NB4 (cell line): Measurements from ENCODE around the gene TAF10.

Experiments
- POLR2A ChIP-seq: IDR thresholded peaks from 2 replicates; pipeline ENCODE4 v1.6.1; 2011; ENCODE audit warnings: mild to moderate bottlenecking; ENCODE audit not compliant: insufficient read length; ENCODE audit errors: extremely low read depth
- TF ChIP-seq, protein P1 (sequence below): IDR thresholded peaks from one replicate; pipeline ENCODE4 v1.5.1; 2012; ENCODE audit warnings: low read depth, low read length

DNA sequence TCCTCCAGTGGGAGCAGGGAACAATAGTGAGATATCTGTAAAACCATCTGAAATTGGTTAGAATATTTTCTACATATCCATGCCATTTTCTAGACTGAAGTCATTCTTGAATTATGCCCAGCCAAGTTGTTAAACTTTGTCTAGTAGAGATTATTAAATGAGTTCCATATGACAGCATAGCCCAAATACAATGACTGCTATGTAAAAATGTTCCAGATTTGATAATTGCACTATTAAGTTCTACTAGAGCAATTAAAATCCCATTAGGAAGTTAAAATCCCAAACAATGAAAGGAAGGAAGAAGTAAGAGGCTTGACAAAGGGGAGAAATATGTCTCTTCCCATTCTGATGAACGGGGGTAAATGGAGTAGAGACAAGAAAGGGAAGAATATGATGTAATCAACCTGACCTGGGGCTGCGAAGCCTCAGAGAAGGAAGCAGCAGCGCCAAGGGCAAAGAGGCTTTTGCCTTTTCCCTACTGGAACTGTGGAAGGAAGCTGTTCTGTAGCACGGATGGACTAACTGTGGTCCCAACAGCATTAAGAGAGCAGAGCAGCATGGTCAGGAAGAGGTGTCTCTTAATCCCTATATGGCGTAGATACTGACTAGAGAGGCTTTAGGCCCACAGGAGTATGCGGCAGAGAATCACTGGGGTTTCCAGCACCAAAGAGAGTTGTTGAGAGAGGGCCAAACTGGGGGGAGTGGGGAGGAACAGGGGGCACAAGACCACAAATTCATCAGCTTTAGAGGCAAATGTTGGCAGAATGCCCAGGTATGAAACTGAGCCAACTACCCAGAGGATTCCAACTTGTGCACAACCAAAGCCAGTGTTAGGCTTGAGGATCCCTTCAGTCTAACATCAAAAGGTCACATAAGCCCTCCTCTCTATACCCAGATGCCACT, 35.3 kb downstream of the TAF10 start:
- TF ChIP-seq, protein P1, sequence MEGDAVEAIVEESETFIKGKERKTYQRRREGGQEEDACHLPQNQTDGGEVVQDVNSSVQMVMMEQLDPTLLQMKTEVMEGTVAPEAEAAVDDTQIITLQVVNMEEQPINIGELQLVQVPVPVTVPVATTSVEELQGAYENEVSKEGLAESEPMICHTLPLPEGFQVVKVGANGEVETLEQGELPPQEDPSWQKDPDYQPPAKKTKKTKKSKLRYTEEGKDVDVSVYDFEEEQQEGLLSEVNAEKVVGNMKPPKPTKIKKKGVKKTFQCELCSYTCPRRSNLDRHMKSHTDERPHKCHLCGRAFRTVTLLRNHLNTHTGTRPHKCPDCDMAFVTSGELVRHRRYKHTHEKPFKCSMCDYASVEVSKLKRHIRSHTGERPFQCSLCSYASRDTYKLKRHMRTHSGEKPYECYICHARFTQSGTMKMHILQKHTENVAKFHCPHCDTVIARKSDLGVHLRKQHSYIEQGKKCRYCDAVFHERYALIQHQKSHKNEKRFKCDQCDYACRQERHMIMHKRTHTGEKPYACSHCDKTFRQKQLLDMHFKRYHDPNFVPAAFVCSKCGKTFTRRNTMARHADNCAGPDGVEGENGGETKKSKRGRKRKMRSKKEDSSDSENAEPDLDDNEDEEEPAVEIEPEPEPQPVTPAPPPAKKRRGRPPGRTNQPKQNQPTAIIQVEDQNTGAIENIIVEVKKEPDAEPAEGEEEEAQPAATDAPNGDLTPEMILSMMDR = no peak
- no peak for TF ChIP-seq POLR2A
